Mesenchymal stem cell (in vitro differentiated cells and primary cell): ENCODE data around the gene CUX1.
"Not testable (repeated sequence)": the region's sequence is repeated elsewhere in the genome, so short reads cannot be mapped to it uniquely, and the experiment has no call there.

ENCODE experiments used
- DNase-seq: peaks from one replicate; pipeline ENCODE4 v3.0.0-alpha.2; 2013
- H2AFZ ChIP-seq: one replicate; pipeline ENCODE4 v1.6.1; 2013; ENCODE audit warnings: low read depth, mild to moderate bottlenecking, control low read depth, inconsistent platforms, low read length, moderate library complexity
- H2AK5ac ChIP-seq: 2 replicates; pipeline ENCODE4 v1.6.1; 2013; ENCODE audit warnings: low read length, moderate library complexity, mild to moderate bottlenecking, inconsistent platforms; ENCODE audit not compliant: severe bottlenecking
- H2BK120ac ChIP-seq: one replicate; pipeline ENCODE4 v1.6.1; 2013; ENCODE audit warnings: low read depth, mild to moderate bottlenecking, inconsistent platforms, low read length, moderate library complexity
- H2BK12ac ChIP-seq, 2 experiments: one replicate each; pipeline ENCODE4 v1.6.1; 2013; ENCODE audit warnings: inconsistent platforms in 2 of 2, low read length in 2 of 2, mild to moderate bottlenecking in 2 of 2, moderate library complexity in 2 of 2, control low read depth in 1 of 2
- H2BK15ac ChIP-seq: one replicate; pipeline ENCODE4 v1.6.1; 2013; ENCODE audit warnings: mild to moderate bottlenecking, low read depth, inconsistent platforms; ENCODE audit not compliant: poor library complexity, severe bottlenecking
- H2BK5ac ChIP-seq: 2 replicates; pipeline ENCODE4 v1.6.1; 2013; ENCODE audit warnings: low read depth, mild to moderate bottlenecking, low read length, control low read depth, inconsistent platforms; ENCODE audit not compliant: poor library complexity, severe bottlenecking
- H3K14ac ChIP-seq, 2 experiments: one replicate each; pipeline ENCODE4 v1.6.1; 2013; ENCODE audit warnings: inconsistent platforms in 2 of 2, low read length in 2 of 2, control low read depth in 1 of 2, mild to moderate bottlenecking in 1 of 2, moderate library complexity in 1 of 2
- H3K18ac ChIP-seq, 2 experiments: one replicate each; pipeline ENCODE4 v1.6.1; 2013; ENCODE audit warnings: inconsistent platforms in 2 of 2, low read length in 2 of 2, control low read depth in 1 of 2, low read depth in 1 of 2, mild to moderate bottlenecking in 1 of 2
- H3K23ac ChIP-seq, 2 experiments: one replicate each; pipeline ENCODE4 v1.6.1; 2013; ENCODE audit warnings: inconsistent platforms in 2 of 2, low read length in 2 of 2, mild to moderate bottlenecking in 2 of 2, moderate library complexity in 2 of 2, control low read depth in 1 of 2
- H3K27ac ChIP-seq: 2 replicates; pipeline ENCODE4 v1.5.1; 2013; ENCODE audit warnings: mild to moderate bottlenecking, moderate library complexity, low read length, control low read depth, inconsistent platforms; ENCODE audit not compliant: poor library complexity, severe bottlenecking
- H3K27me3 ChIP-seq, 2 experiments: 2 replicates each; pipeline versions ENCODE4 v1.6.1 to v1.7.0; 2013; ENCODE audit warnings: low read length in 2 of 2, mild to moderate bottlenecking in 2 of 2, moderate library complexity in 2 of 2, control low read depth in 1 of 2, inconsistent platforms in 1 of 2; ENCODE audit not compliant: control insufficient read depth in 1 of 2, insufficient read depth in 1 of 2
- H3K36me3 ChIP-seq, 2 experiments: 2 replicates each; pipeline versions ENCODE4 v1.6.1 to v1.7.0; 2013; ENCODE audit warnings: low read length in 2 of 2, control low read depth in 1 of 2, inconsistent platforms in 1 of 2, low read depth in 1 of 2, mild to moderate bottlenecking in 1 of 2; ENCODE audit not compliant: insufficient read depth in 2 of 2, control insufficient read depth in 1 of 2
- H3K4ac ChIP-seq, 2 experiments: one replicate each; pipeline ENCODE4 v1.6.1; 2013; ENCODE audit warnings: inconsistent platforms in 2 of 2, low read length in 2 of 2, mild to moderate bottlenecking in 2 of 2, moderate library complexity in 2 of 2, control low read depth in 1 of 2, low read depth in 1 of 2
- H3K4me1 ChIP-seq: 2 replicates; pipeline ENCODE4 v1.6.1; 2013; ENCODE audit warnings: low read depth, low read length, control low read depth; ENCODE audit not compliant: control insufficient read depth, insufficient read depth
- H3K4me2 ChIP-seq: 2 replicates; pipeline ENCODE4 v1.6.1; 2013; ENCODE audit warnings: low read length, mild to moderate bottlenecking, inconsistent platforms; ENCODE audit not compliant: poor library complexity, severe bottlenecking
- H3K4me3 ChIP-seq, 2 experiments: 2 replicates each; pipeline versions ENCODE4 v1.5.1 to v1.7.0; 2013; ENCODE audit warnings: low read length in 2 of 2, mild to moderate bottlenecking in 2 of 2, control low read depth in 1 of 2, low read depth in 1 of 2; ENCODE audit not compliant: insufficient read depth in 1 of 2
- H3K79me1 ChIP-seq: replicated peaks from 2 replicates; pipeline ENCODE4 v1.6.1; 2013; ENCODE audit warnings: mild to moderate bottlenecking, control low read depth, low read length, inconsistent platforms; ENCODE audit not compliant: poor library complexity, severe bottlenecking
- H3K9ac ChIP-seq: 2 replicates; pipeline ENCODE4 v1.7.0; 2013; ENCODE audit warnings: mild to moderate bottlenecking, low read length, moderate library complexity
- H3K9me3 ChIP-seq: 2 replicates; pipeline ENCODE4 v1.7.0; 2013; ENCODE audit warnings: mild to moderate bottlenecking, low read length; ENCODE audit not compliant: control insufficient read depth
- H4K8ac ChIP-seq: one replicate; pipeline ENCODE4 v1.6.1; 2013; ENCODE audit warnings: inconsistent platforms, mild to moderate bottlenecking, low read length, moderate library complexity
- H4K91ac ChIP-seq: one replicate; pipeline ENCODE4 v1.6.1; 2013; ENCODE audit warnings: mild to moderate bottlenecking, low read length, inconsistent platforms
- WGBS: methylation state at CpG from one replicate; pipeline ENCODE4 v1.1.7; 2013; ENCODE audit warnings: mixed read lengths; 5-methylcytosine and 5-hydroxymethylcytosine counted together

Gene CUX1

GRCh38 chr7:102051736-102052135 is 234.3 kb downstream of the CUX1 start:
- not testable (repeated sequence) for H2BK120ac ChIP-seq, H2AFZ ChIP-seq, H3K4me1 ChIP-seq, H2BK5ac ChIP-seq, H3K36me3 ChIP-seq, H4K91ac ChIP-seq, H4K8ac ChIP-seq, H3K4me3 ChIP-seq, H3K9ac ChIP-seq, H3K14ac ChIP-seq, H3K23ac ChIP-seq, H2BK15ac ChIP-seq, H2BK12ac ChIP-seq, H3K4ac ChIP-seq, H3K27ac ChIP-seq, H2AK5ac ChIP-seq, H3K18ac ChIP-seq, H3K27me3 ChIP-seq, H3K4me2 ChIP-seq, DNase-seq
- peaks cover 15% of the 10 kb centered on the region for H3K9me3 ChIP-seq
- H3K79me1 ChIP-seq = peaks cover 17% of the 10 kb centered on the region
- 96% methylated on average over 10 of the region's 10 CpGs for WGBS

GRCh38 chr7:102054158-102054557 is 236.7 kb downstream of the CUX1 start:
- Histone ChIP-seq H3K18ac (no peak overlapping the region), H3K23ac (no peak overlapping the region), H2BK15ac (no peak overlapping the region), H3K4me1 (no peaks in the 10 kb centered on the region), H3K9ac (no peak overlapping the region), H2BK5ac (no peak overlapping the region), H4K91ac (no peak overlapping the region), H4K8ac (no peak overlapping the region), H3K27me3 (peaks cover 0 to 2% of the 10 kb centered on the region in 2 experiments), H3K9me3 (peaks cover 15% of the 10 kb centered on the region), H2AK5ac (no peak overlapping the region), H3K14ac (no peak overlapping the region), H2BK12ac (no peak overlapping the region), H3K4ac (no peak overlapping the region), H3K27ac (no peak overlapping the region), H3K79me1 (peaks cover 10% of the 10 kb centered on the region), H3K4me2 (no peak overlapping the region), H2BK120ac (no peak overlapping the region), H3K36me3 (no peaks in the 10 kb centered on the region), H3K4me3 (no peak overlapping the region), H2AFZ (no peak overlapping the region)
- no peak for DNase-seq
- 100% methylated on average over 1 of the region's 2 CpGs for WGBS

GRCh38 chr7:102055181-102055976 is 238.0 kb downstream of the CUX1 start:
- Histone ChIP-seq H2BK12ac (no peak overlapping the region), H2BK5ac (no peak overlapping the region), H3K4ac (no peak overlapping the region), H2AK5ac (no peak overlapping the region), H3K23ac (no peak overlapping the region), H2BK120ac (no peak overlapping the region), H3K9ac (no peak overlapping the region), H3K4me3 (peak overlapping the region in 1 of 2 experiments; percentile 46), H3K27me3 (no peaks in the 10 kb centered on the region), H4K8ac (no peak overlapping the region), H3K36me3 (no peaks in the 10 kb centered on the region), H3K79me1 (peaks cover 5% of the 10 kb centered on the region), H2BK15ac (no peak overlapping the region), H3K18ac (no peak overlapping the region), H3K14ac (no peak overlapping the region), H3K27ac (no peak overlapping the region), H3K4me1 (no peaks in the 10 kb centered on the region), H3K9me3 (peaks cover 15% of the 10 kb centered on the region), H3K4me2 (no peak overlapping the region), H2AFZ (no peak overlapping the region), H4K91ac (no peak overlapping the region)
- no peak for DNase-seq
- WGBS = 96% methylated on average over 1 of the region's 2 CpGs

- WGBS = 95% methylated on average over 9 of the region's 9 CpGs
- H3K9me3 ChIP-seq = peaks cover 8% of the 10 kb centered on the region
Observed at GRCh38 chr7:102059524-102059923, 242.1 kb downstream of the CUX1 start.

More at GRCh38 chr7:102059524-102059923, 242.1 kb downstream of the CUX1 start:
- no peak overlapping the region for H2AK5ac ChIP-seq
- no peaks in the 10 kb centered on the region for H3K36me3 ChIP-seq
- H3K79me1 ChIP-seq = peaks cover 9% of the 10 kb centered on the region
- no peak overlapping the region for H3K27ac ChIP-seq
- no peak overlapping the region for H4K8ac ChIP-seq
- H3K4me1 ChIP-seq = peaks cover 18% of the 10 kb centered on the region
- no peak overlapping the region for H2AFZ ChIP-seq
- H4K91ac ChIP-seq = no peak overlapping the region
- H2BK120ac ChIP-seq = no peak overlapping the region
- H2BK15ac ChIP-seq = no peak overlapping the region
- H2BK12ac ChIP-seq = no peak overlapping the region
- H3K4ac ChIP-seq = no peak overlapping the region
- H3K14ac ChIP-seq = no peak overlapping the region
- no peak overlapping the region for H3K23ac ChIP-seq
- no peaks in the 10 kb centered on the region for H3K27me3 ChIP-seq
- no peak overlapping the region for H3K18ac ChIP-seq
- no peak overlapping the region for H2BK5ac ChIP-seq
- H3K9ac ChIP-seq = no peak overlapping the region
- DNase-seq = no peak
- H3K4me3 ChIP-seq = no peak overlapping the region
- H3K4me2 ChIP-seq = no peak overlapping the region
